Measurements from ENCODE around the gene MON1A. TPM values are rescaled to one million over a fixed set of nuclear protein-coding genes. Genes with fewer than 3 reads are reported as not detected.
A peak's percentile ranks its signal among the peaks of the same experiment; 100 is the strongest.

Gene MON1A
- total RNA-seq, 2 donors from 2014 or later, result 4.5 to 14.9 TPM

GRCh38 chr3:49966233-49966942 lies 36.8 kb upstream of the MON1A start:
- Histone ChIP-seq H3K27me3 (no peaks in the 10 kb centered on the region), H3K4me1 (no peaks in the 10 kb centered on the region), H3K9me3 (no peaks in the 10 kb centered on the region)

GRCh38 chr3:49955636-49956035 lies 26.0 kb upstream of the MON1A start:
- H3K27me3 ChIP-seq, result no peaks in the 10 kb centered on the region
- no peak overlapping the region for H3K9ac ChIP-seq (ENCODE audit: low read depth in 2 of 2, low read length in 2 of 2)
- no peaks in the 10 kb centered on the region for H3K36me3 ChIP-seq
- no peaks in the 10 kb centered on the region for H3K9me3 ChIP-seq
- no peak overlapping the region for H3K4me3 ChIP-seq
- no peak overlapping the region for H3K27ac ChIP-seq
- no peak for TF ChIP-seq CTCF (IDR thresholded peaks at IDR 0.05)
- DNase-seq, result no peak
- intact Hi-C loops (cut with DNase I), result no loop called here
- H3K4me1 ChIP-seq, result no peaks in the 10 kb centered on the region

More at GRCh38 chr3:49966233-49966942, 36.8 kb upstream of the MON1A start:
- TF ChIP-seq CTCF (IDR thresholded peaks at IDR 0.05), result no peak
- no peak for DNase-seq
- H3K27ac ChIP-seq, result no peak overlapping the region
- H3K4me3 ChIP-seq, result no peak overlapping the region
- intact Hi-C loops (cut with DNase I), result no loop called here
- H3K36me3 ChIP-seq, result peaks cover 2% of the 10 kb centered on the region
- no peak overlapping the region for H3K9ac ChIP-seq (ENCODE audit: low read depth in 2 of 2, low read length in 2 of 2)

GRCh38 chr3:49952924-49953323 lies 23.3 kb upstream of the MON1A start:
- Histone ChIP-seq H3K36me3 (no peaks in the 10 kb centered on the region), H3K9me3 (no peaks in the 10 kb centered on the region), H3K9ac (ENCODE audit: low read depth in 2 of 2, low read length in 2 of 2) (no peak overlapping the region), H3K27ac (no peak overlapping the region), H3K27me3 (no peaks in the 10 kb centered on the region), H3K4me1 (peaks cover 6% of the 10 kb centered on the region), H3K4me3 (no peak overlapping the region)
- intact Hi-C loops (cut with DNase I), result no loop called here
- TF ChIP-seq CTCF (IDR thresholded peaks at IDR 0.05), result no peak
- DNase-seq, result no peak

- no peak overlapping the region for H3K4me3 ChIP-seq
- no peaks in the 10 kb centered on the region for H3K4me1 ChIP-seq
- no peak for TF ChIP-seq CTCF (IDR thresholded peaks at IDR 0.05)
- H3K27ac ChIP-seq, result no peak overlapping the region
- H3K27me3 ChIP-seq, result no peaks in the 10 kb centered on the region
- H3K9me3 ChIP-seq, result no peaks in the 10 kb centered on the region
- DNase-seq, result no peak
- intact Hi-C loops (cut with DNase I), result no loop called here
- H3K9ac ChIP-seq (ENCODE audit: low read depth in 2 of 2, low read length in 2 of 2), result no peak overlapping the region
- H3K36me3 ChIP-seq, result no peaks in the 10 kb centered on the region
Measured at GRCh38 chr3:49942651-49943050, 13.0 kb upstream of the MON1A start.

- Histone ChIP-seq H3K4me3 (peak overlapping the region; percentile 90), H3K9ac (ENCODE audit: low read depth in 2 of 2, low read length in 2 of 2) (peak overlapping the region; percentile 63 to 93), H3K9me3 (no peaks in the 10 kb centered on the region), H3K4me1 (no peaks in the 10 kb centered on the region), H3K27ac (peak overlapping the region; percentile 97), H3K27me3 (no peaks in the 10 kb centered on the region), H3K36me3 (no peaks in the 10 kb centered on the region)
- TF ChIP-seq CTCF (IDR thresholded peaks at IDR 0.05), result no peak
- intact Hi-C loops (cut with DNase I), result no loop called here
- no peak for DNase-seq
Measured at GRCh38 chr3:49940667-49941249, 11.1 kb upstream of the MON1A start.
